GM19324 (cell line): Measurements from ENCODE around the gene WNT2B.

Source experiments
- ATAC-seq: cut with Tn5 transposase; IDR thresholded peaks from one replicate; pipeline ENCODE4 v1.9.1; 2021; ENCODE audit warnings: mild to moderate bottlenecking, moderate library complexity; ENCODE audit not compliant: unreplicated experiment, low FRiP score

Gene WNT2B

GRCh38 chr1:112504661-112505399 lies 3.9 kb upstream of the WNT2B start:
- no peak for ATAC-seq

GRCh38 chr1:112505400-112505785 lies 3.4 kb upstream of the WNT2B start:
- ATAC-seq: no peak

- no peak for ATAC-seq
Measured at GRCh38 chr1:112505878-112506277, 2.9 kb upstream of the WNT2B start.

GRCh38 chr1:112506306-112506705 lies 2.5 kb upstream of the WNT2B start:
- ATAC-seq: no peak

- no peak for ATAC-seq
Measured at GRCh38 chr1:112506731-112507130, 2.0 kb upstream of the WNT2B start.

- ATAC-seq: no peak
Measured at GRCh38 chr1:112507336-112507735, 1.4 kb upstream of the WNT2B start.

- ATAC-seq: no peak
Measured at GRCh38 chr1:112507921-112508277, 866 bp upstream of the WNT2B start.

GRCh38 chr1:112509005-112509659 lies 367 bp downstream of the WNT2B start:
- no peak for ATAC-seq

- ATAC-seq: no peak
Measured at GRCh38 chr1:112509660-112510178, 954 bp downstream of the WNT2B start.

GRCh38 chr1:112510340-112510739 lies 1.6 kb downstream of the WNT2B start:
- no peak for ATAC-seq

GRCh38 chr1:112511897-112512296 lies 3.1 kb downstream of the WNT2B start:
- no peak for ATAC-seq

- no peak for ATAC-seq
Measured at GRCh38 chr1:112513112-112513870, 4.5 kb downstream of the WNT2B start.

GRCh38 chr1:112514901-112515300 lies 6.1 kb downstream of the WNT2B start:
- ATAC-seq: no peak

- no peak for ATAC-seq
Measured at GRCh38 chr1:112515311-112516009, 6.7 kb downstream of the WNT2B start.

GRCh38 chr1:112516141-112516540 lies 7.4 kb downstream of the WNT2B start:
- ATAC-seq: no peak

- ATAC-seq: no peak
Measured at GRCh38 chr1:112517231-112517630, 8.5 kb downstream of the WNT2B start.

- ATAC-seq: no peak
Measured at GRCh38 chr1:112517646-112518045, 8.9 kb downstream of the WNT2B start.

- no peak for ATAC-seq
Measured at GRCh38 chr1:112518186-112518585, 9.4 kb downstream of the WNT2B start.

- ATAC-seq: no peak
Measured at GRCh38 chr1:112520166-112520565, 11.4 kb downstream of the WNT2B start.

- ATAC-seq: no peak
Measured at GRCh38 chr1:112522621-112523020, 13.9 kb downstream of the WNT2B start.

GRCh38 chr1:112524251-112524650 lies 15.5 kb downstream of the WNT2B start:
- ATAC-seq: no peak
